H1 (cell line): ENCODE results near the gene GPX5. TPM values are rescaled to one million over a fixed set of nuclear protein-coding genes. Genes with fewer than 3 reads are reported as not detected.

Experiments used
- BCL11A ChIP-seq, 2 experiments: IDR thresholded peaks; one replicate each; pipeline ENCODE4 v1.6.1; 2011; ENCODE audit warnings: low read depth in 2 of 2, low read length in 2 of 2, mild to moderate bottlenecking in 2 of 2
- BRCA1 ChIP-seq: IDR thresholded peaks from 2 replicates; pipeline ENCODE4 v1.6.1; 2012; ENCODE audit warnings: low read depth, low read length, improper control_type of control experiment
- CTBP2 ChIP-seq: IDR thresholded peaks from 2 replicates; pipeline ENCODE4 v1.7.0; 2011; ENCODE audit warnings: borderline replicate concordance, mild to moderate bottlenecking, moderate library complexity, mixed read lengths, low read length; ENCODE audit not compliant: insufficient read depth, insufficient read length
- EP300 ChIP-seq, 2 experiments: IDR thresholded peaks; 1 replicate in 1 of 2; 2 replicates in 1 of 2; pipeline ENCODE4 v1.6.1; 2011 to 2012; ENCODE audit warnings: low read depth in 2 of 2, low read length in 2 of 2, mild to moderate bottlenecking in 2 of 2, borderline replicate concordance in 1 of 2, inconsistent platforms in 1 of 2, moderate library complexity in 1 of 2
- GTF2F1 ChIP-seq: IDR thresholded peaks from 2 replicates; pipeline ENCODE4 v1.6.1; 2012; ENCODE audit warnings: low read depth, low read length, improper control_type of control experiment, borderline replicate concordance
- KDM4A ChIP-seq: IDR thresholded peaks from one replicate; pipeline ENCODE4 v1.7.1; 2012; ENCODE audit warnings: low read depth, mild to moderate bottlenecking, moderate library complexity, low read length, inconsistent platforms; ENCODE audit not compliant: severe bottlenecking
- MAFK ChIP-seq: IDR thresholded peaks from 2 replicates; pipeline ENCODE4 v1.6.1; 2012; ENCODE audit warnings: low read depth, mild to moderate bottlenecking, improper control_type of control experiment, low read length
- NANOG ChIP-seq: IDR thresholded peaks from 2 replicates; pipeline ENCODE4 v1.6.1; 2011; ENCODE audit warnings: low read length, low read depth, mild to moderate bottlenecking, inconsistent platforms; ENCODE audit not compliant: insufficient read depth, poor library complexity, severe bottlenecking
- POLR2AphosphoS5 ChIP-seq: IDR thresholded peaks from 2 replicates; pipeline ENCODE4 v1.6.1; 2011; ENCODE audit warnings: low read depth, low read length
- SUZ12 ChIP-seq: fragments of 200-600 bp; sonication (generic); IDR thresholded peaks from 2 replicates; pipeline ENCODE4 v1.6.1; 2012; ENCODE audit warnings: mild to moderate bottlenecking, inconsistent platforms, low read length, moderate library complexity, mixed read lengths
- polyA plus RNA-seq, 7 experiments: library from polyadenylated mRNA; depleted of rRNA in 3 of 7; stranded (reverse) in 5 of 7; unstranded in 2 of 7; fragments of >200 nt in 5 of 7; fragments of 200-250 nt in 2 of 7; gene quantifications; 1 replicate in 5 of 7; 2 replicates in 1 of 7; 4 replicates in 1 of 7; pipeline versions ENCODE4 v1.2.1 to v1.2.3, GENCODE V29; 2011 to 2013; ENCODE audit warnings: missing spikeins in 2 of 7, mixed read lengths in 2 of 7
- total RNA-seq: library from RNA; stranded (reverse); fragmentation: NEBNext Ultra II Directional; extraction: Animal tissue kit (Norgen Biotek cat#: 25700); gene quantifications from 2 replicates; pipeline ENCODE4 v1.2.1, GENCODE V29; 2021
- TF ChIP-seq, protein P1 (sequence below), 3 experiments: IDR thresholded peaks; 1 replicate in 2 of 3; 2 replicates in 1 of 3; pipeline versions ENCODE4 v1.5.1 to v1.6.1; 2011; ENCODE audit warnings: low read length in 3 of 3, mild to moderate bottlenecking in 3 of 3, inconsistent platforms in 2 of 3, low read depth in 1 of 3, moderate library complexity in 1 of 3; ENCODE audit not compliant: insufficient read depth in 1 of 3; ENCODE audit errors: control extremely low read depth in 1 of 3
- TF ChIP-seq, protein P2 (sequence below): IDR thresholded peaks from 2 replicates; pipeline ENCODE4 v1.6.1; 2011; ENCODE audit warnings: low read length, improper control_type of control experiment
- TF ChIP-seq, protein P3 (sequence below): IDR thresholded peaks from 2 replicates; pipeline ENCODE4 v1.6.1; 2012; ENCODE audit warnings: low read length, inconsistent platforms

GPX5 gene
- total and polyA plus RNA-seq, 2 of the 8 experiments (the other 6 are each of a cell fraction or from before 2014, with no cell fraction given) = 0.08 TPM; not detected in 1

DNA sequence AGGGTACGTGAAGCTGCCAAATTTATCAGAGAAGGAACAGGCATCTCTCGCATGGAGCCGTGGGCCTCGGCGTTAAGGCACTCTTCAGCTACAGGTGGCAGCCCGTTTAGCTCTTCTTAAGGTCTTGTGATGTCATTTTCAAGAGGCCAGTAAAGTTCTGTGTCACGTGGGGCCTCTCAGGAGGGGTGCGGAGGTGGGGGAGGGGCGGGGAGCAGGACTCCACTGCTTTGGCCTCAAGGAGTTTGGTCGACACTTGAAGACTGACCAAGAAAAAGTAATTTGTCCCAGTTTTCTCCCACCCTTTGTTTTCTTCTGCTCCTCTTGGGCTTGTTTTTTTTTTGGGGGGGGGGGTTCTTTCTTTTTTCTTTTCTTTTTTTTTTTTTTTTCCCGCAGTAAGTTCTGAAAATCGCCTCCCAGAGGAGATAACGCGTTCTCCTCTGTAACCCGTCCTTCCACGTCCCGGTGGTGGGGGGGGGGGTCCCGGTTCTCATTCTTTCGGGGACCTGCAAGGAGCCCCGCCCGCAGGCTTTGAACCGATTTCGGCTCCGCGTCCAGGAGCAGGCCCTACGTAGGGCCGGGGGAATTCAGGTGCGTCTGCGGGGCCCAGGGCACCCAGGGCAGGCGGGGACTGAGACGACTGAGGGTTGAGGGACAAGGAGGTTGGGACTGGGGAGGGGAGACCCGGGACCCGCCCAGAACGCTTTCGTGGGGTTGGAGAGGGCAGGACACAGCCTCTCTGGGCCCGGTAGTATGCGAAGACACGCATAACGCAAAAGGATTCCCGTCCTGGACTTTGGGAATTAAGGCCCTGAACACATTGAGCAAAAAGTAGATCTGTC is 36.1 kb upstream of the GPX5 start (continued):
- TF ChIP-seq, protein P1, sequence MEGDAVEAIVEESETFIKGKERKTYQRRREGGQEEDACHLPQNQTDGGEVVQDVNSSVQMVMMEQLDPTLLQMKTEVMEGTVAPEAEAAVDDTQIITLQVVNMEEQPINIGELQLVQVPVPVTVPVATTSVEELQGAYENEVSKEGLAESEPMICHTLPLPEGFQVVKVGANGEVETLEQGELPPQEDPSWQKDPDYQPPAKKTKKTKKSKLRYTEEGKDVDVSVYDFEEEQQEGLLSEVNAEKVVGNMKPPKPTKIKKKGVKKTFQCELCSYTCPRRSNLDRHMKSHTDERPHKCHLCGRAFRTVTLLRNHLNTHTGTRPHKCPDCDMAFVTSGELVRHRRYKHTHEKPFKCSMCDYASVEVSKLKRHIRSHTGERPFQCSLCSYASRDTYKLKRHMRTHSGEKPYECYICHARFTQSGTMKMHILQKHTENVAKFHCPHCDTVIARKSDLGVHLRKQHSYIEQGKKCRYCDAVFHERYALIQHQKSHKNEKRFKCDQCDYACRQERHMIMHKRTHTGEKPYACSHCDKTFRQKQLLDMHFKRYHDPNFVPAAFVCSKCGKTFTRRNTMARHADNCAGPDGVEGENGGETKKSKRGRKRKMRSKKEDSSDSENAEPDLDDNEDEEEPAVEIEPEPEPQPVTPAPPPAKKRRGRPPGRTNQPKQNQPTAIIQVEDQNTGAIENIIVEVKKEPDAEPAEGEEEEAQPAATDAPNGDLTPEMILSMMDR (IDR thresholded peaks at IDR 0.05; ENCODE audit: control extremely low read depth in 1 of 3, insufficient read depth in 1 of 3, low read depth in 1 of 3, low read length in 3 of 3) = no peak
- TF ChIP-seq GTF2F1 (no peak), CTBP2 (no peak), SUZ12 (no peak), BCL11A (IDR thresholded peaks at IDR 0.05; ENCODE audit: low read depth in 2 of 2, low read length in 2 of 2) (no peak), MAFK (no peak), POLR2AphosphoS5 (peak; percentile 76; the same call in 1 of the 2 replicates), BRCA1 (no peak), KDM4A (peak; percentile 52), NANOG (no peak), EP300 (IDR thresholded peaks at IDR 0.05; ENCODE audit: borderline replicate concordance in 1 of 2, low read depth in 2 of 2, low read length in 2 of 2) (0 out of 3 replicates have a peak, but pooled peaks of 1 of the 2 experiments have one; percentile 5)
- TF ChIP-seq, protein P2, sequence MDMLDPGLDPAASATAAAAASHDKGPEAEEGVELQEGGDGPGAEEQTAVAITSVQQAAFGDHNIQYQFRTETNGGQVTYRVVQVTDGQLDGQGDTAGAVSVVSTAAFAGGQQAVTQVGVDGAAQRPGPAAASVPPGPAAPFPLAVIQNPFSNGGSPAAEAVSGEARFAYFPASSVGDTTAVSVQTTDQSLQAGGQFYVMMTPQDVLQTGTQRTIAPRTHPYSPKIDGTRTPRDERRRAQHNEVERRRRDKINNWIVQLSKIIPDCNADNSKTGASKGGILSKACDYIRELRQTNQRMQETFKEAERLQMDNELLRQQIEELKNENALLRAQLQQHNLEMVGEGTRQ = peak; percentile 89
- TF ChIP-seq, protein P3, sequence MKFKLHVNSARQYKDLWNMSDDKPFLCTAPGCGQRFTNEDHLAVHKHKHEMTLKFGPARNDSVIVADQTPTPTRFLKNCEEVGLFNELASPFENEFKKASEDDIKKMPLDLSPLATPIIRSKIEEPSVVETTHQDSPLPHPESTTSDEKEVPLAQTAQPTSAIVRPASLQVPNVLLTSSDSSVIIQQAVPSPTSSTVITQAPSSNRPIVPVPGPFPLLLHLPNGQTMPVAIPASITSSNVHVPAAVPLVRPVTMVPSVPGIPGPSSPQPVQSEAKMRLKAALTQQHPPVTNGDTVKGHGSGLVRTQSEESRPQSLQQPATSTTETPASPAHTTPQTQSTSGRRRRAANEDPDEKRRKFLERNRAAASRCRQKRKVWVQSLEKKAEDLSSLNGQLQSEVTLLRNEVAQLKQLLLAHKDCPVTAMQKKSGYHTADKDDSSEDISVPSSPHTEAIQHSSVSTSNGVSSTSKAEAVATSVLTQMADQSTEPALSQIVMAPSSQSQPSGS = no peak; the same call in 1 of the 2 replicates
